GM23338 (cell line): ENCODE results near the gene JMJD7.

Experiments
- CREB1 ChIP-seq: fragments of 250-450 bp; sonication (Bioruptor Pico); IDR thresholded peaks from 2 replicates; pipeline ENCODE4 v1.5.0; 2020; ENCODE audit warnings: low read depth, mild to moderate bottlenecking, moderate library complexity
- CTCF ChIP-seq, 2 experiments: fragments of 200-600 bp in 1 of 2; sonication (generic) in 1 of 2; conservative IDR thresholded peaks; 2 replicates each; pipeline versions ENCODE4 v1.5.1 to v1.6.1; 2016 to 2017; ENCODE audit warnings: antibody characterized with exemption in 2 of 2, low read depth in 2 of 2, mild to moderate bottlenecking in 2 of 2, moderate library complexity in 1 of 2
- ETS1 ChIP-seq: IDR thresholded peaks from 2 replicates; pipeline ENCODE4 v1.6.1; 2016; ENCODE audit warnings: antibody characterized with exemption
- EZH2 ChIP-seq: fragments of 200-600 bp; sonication (generic); IDR thresholded peaks from one replicate; pipeline ENCODE4 v1.8.0; 2017; ENCODE audit warnings: antibody characterized with exemption, mild to moderate bottlenecking, low read depth; ENCODE audit not compliant: unreplicated experiment
- JUNB ChIP-seq: IDR thresholded peaks from one replicate; pipeline ENCODE4 v1.6.1; 2016; ENCODE audit warnings: antibody characterized with exemption; ENCODE audit not compliant: unreplicated experiment
- POLR2AphosphoS5 ChIP-seq: IDR thresholded peaks from 2 replicates; pipeline ENCODE4 v1.6.1; 2016; ENCODE audit warnings: antibody characterized with exemption, low read depth
- REST ChIP-seq: IDR thresholded peaks from one replicate; pipeline ENCODE4 v1.6.1; 2018; ENCODE audit warnings: antibody characterized with exemption; ENCODE audit not compliant: unreplicated experiment
- ZNF331 ChIP-seq: fragments of 250-450 bp; sonication (Bioruptor Pico); IDR thresholded peaks from 2 replicates; pipeline ENCODE4 v1.5.0; 2020; ENCODE audit warnings: low read depth, mild to moderate bottlenecking, moderate library complexity

- TF ChIP-seq EZH2 (no peak), ZNF331 (CRISPR knock-in tag) (no peak), CTCF (conservative IDR thresholded peaks at IDR 0.05; ENCODE audit: low read depth in 2 of 2) (no peak), REST (no peak), ETS1 (no peak), POLR2AphosphoS5 (no peak), CREB1 (no peak), JUNB (no peak)
Measured at GRCh38 chr15:41825572-41826535, 2.0 kb upstream of the JMJD7 start.
